HepG2 (cell line): ENCODE data around the gene VASN. TPM values are rescaled to one million over a fixed set of nuclear protein-coding genes. Genes with fewer than 3 reads are reported as not detected.

Experiments
- CSRNP2 ChIP-seq: sonication (generic); formaldehyde crosslinking; conservative IDR thresholded peaks from 2 replicates; pipeline ENCODE4 v1.8.0; 2022; ENCODE audit warnings: low read depth, missing genetic modification reagents
- HDAC1 ChIP-seq: sonication (generic); formaldehyde crosslinking; IDR thresholded peaks from 2 replicates; pipeline ENCODE4 v1.5.1; 2020; ENCODE audit warnings: mild to moderate bottlenecking, missing genetic modification reagents
- HES4 ChIP-seq: sonication (generic); formaldehyde crosslinking; IDR thresholded peaks from 2 replicates; pipeline ENCODE4 v1.9.0; 2021; ENCODE audit warnings: mild to moderate bottlenecking, missing genetic modification reagents, borderline replicate concordance
- KLF13 ChIP-seq: sonication (generic); formaldehyde crosslinking; IDR thresholded peaks from 2 replicates; pipeline ENCODE4 v1.4.0; 2020; ENCODE audit warnings: mild to moderate bottlenecking, missing genetic modification reagents
- MBD4 ChIP-seq: IDR thresholded peaks from 2 replicates; pipeline ENCODE4 v1.6.1; 2012; ENCODE audit warnings: low read length, inconsistent platforms, borderline replicate concordance
- MIXL1 ChIP-seq: IDR thresholded peaks from 2 replicates; pipeline ENCODE4 v1.6.1; 2016
- MNT ChIP-seq: fragments of 450-650 bp; IDR thresholded peaks from 2 replicates; pipeline ENCODE4 v1.6.1; 2016
- NR2F1 ChIP-seq, 2 experiments: fragments of 450-650 bp in 1 of 2; formaldehyde crosslinking in 1 of 2; IDR thresholded peaks; 2 replicates each; pipeline versions ENCODE4 v1.5.0 to v1.6.1; 2016 to 2020; ENCODE audit warnings: mild to moderate bottlenecking in 1 of 2, missing compliant biosample characterization in 1 of 2, missing genetic modification reagents in 1 of 2, moderate library complexity in 1 of 2
- PATZ1 ChIP-seq: sonication (generic); formaldehyde crosslinking; IDR thresholded peaks from 2 replicates; pipeline ENCODE4 v1.4.0; 2020; ENCODE audit warnings: missing genetic modification reagents
- PLRG1 ChIP-seq: fragments of 450-650 bp; conservative IDR thresholded peaks from 2 replicates; pipeline ENCODE4 v1.6.1; 2016
- POLR2AphosphoS5 ChIP-seq: IDR thresholded peaks from 2 replicates; pipeline ENCODE4 v1.6.1; 2012; ENCODE audit warnings: low read depth, low read length
- TFDP2 ChIP-seq: sonication (generic); formaldehyde crosslinking; IDR thresholded peaks from 2 replicates; pipeline ENCODE4 v1.4.0; 2020; ENCODE audit warnings: missing genetic modification reagents
- YEATS4 ChIP-seq: sonication (generic); formaldehyde crosslinking; IDR thresholded peaks from 2 replicates; pipeline ENCODE4 v1.4.0; 2020; ENCODE audit warnings: missing genetic modification reagents, borderline replicate concordance
- ZC3H4 ChIP-seq: sonication (generic); formaldehyde crosslinking; IDR thresholded peaks from 2 replicates; pipeline ENCODE4 v1.4.0; 2020; ENCODE audit warnings: missing genetic modification reagents, borderline replicate concordance
- ZNF180 ChIP-seq: sonication (generic); formaldehyde crosslinking; IDR thresholded peaks from 2 replicates; pipeline ENCODE4 v1.4.0; 2020; ENCODE audit warnings: low read depth, missing genetic modification reagents, borderline replicate concordance
- ZNF337 ChIP-seq: sonication (generic); formaldehyde crosslinking; IDR thresholded peaks from 2 replicates; pipeline ENCODE4 v1.5.1; 2020; ENCODE audit warnings: missing genetic modification reagents, low read depth, mild to moderate bottlenecking, borderline replicate concordance
- ZNF546 ChIP-seq: sonication (generic); formaldehyde crosslinking; conservative IDR thresholded peaks from 2 replicates; pipeline ENCODE4 v1.8.1; 2023; ENCODE audit warnings: mild to moderate bottlenecking, missing genetic modification reagents
- ZNF552 ChIP-seq: sonication (generic); formaldehyde crosslinking; IDR thresholded peaks from 2 replicates; pipeline ENCODE4 v1.9.0; 2022; ENCODE audit warnings: missing genetic modification reagents, mild to moderate bottlenecking, borderline replicate concordance
- ZNF564 ChIP-seq: sonication (generic); formaldehyde crosslinking; IDR thresholded peaks from 2 replicates; pipeline ENCODE4 v1.8.1; 2023; ENCODE audit warnings: mild to moderate bottlenecking, missing genetic modification reagents
- ZNF766 ChIP-seq: sonication (generic); formaldehyde crosslinking; IDR thresholded peaks from 2 replicates; pipeline ENCODE4 v1.5.0; 2020; ENCODE audit warnings: missing genetic modification reagents, borderline replicate concordance
- polyA plus RNA-seq, 8 experiments: library from polyadenylated mRNA; depleted of rRNA in 3 of 8; stranded (reverse) in 7 of 8; unstranded in 1 of 8; fragments of >200 nt; fragmentation: Illumina TruSeq in 4 of 8; extraction: Trizol in 4 of 8; gene quantifications; 2 replicates each; pipeline versions ENCODE4 v1.2.1 to v1.2.3, GENCODE V29; 2011 to 2016; ENCODE audit warnings: low read depth in 4 of 8, missing spikeins in 1 of 8, mixed read lengths in 1 of 8; ENCODE audit not compliant: insufficient read depth in 1 of 8
- total RNA-seq, 5 experiments: library from RNA; depleted of rRNA; stranded (reverse); fragments of >200 nt; fragmentation: Illumina TruSeq; extraction: Trizol; gene quantifications; 2 replicates each; pipeline ENCODE4 v1.2.3, GENCODE V29; 2016; ENCODE audit warnings: low read depth in 1 of 5
- TF ChIP-seq, protein P1 (sequence below): sonication (generic); formaldehyde crosslinking; conservative IDR thresholded peaks from 2 replicates; pipeline ENCODE4 v1.4.0; 2020; ENCODE audit warnings: missing genetic modification reagents

VASN gene
- total and polyA plus RNA-seq, 2 of the 13 experiments (the other 11 are each of a cell fraction or from before 2014, with no cell fraction given), result 8.4 to 18.2 TPM

GRCh38 chr16:4350787-4351659 lies 20.6 kb upstream of the VASN start, which contains the start of gene PAM16 (continued):
- TF ChIP-seq, protein P1, sequence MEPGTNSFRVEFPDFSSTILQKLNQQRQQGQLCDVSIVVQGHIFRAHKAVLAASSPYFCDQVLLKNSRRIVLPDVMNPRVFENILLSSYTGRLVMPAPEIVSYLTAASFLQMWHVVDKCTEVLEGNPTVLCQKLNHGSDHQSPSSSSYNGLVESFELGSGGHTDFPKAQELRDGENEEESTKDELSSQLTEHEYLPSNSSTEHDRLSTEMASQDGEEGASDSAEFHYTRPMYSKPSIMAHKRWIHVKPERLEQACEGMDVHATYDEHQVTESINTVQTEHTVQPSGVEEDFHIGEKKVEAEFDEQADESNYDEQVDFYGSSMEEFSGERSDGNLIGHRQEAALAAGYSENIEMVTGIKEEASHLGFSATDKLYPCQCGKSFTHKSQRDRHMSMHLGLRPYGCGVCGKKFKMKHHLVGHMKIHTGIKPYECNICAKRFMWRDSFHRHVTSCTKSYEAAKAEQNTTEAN (CRISPR knock-in tag), result 0 out of 2 replicates have a peak, but pooled peaks have one; percentile 41
- TF ChIP-seq PLRG1, result no peak
- TF ChIP-seq ZNF766 (CRISPR knock-in tag), result 0 out of 2 replicates have a peak, but pooled peaks have one; percentile 15
- peak; percentile 40; the same call in 1 of the 2 replicates for TF ChIP-seq TFDP2 (CRISPR knock-in tag)
- TF ChIP-seq PATZ1 (CRISPR knock-in tag), result 0 out of 2 replicates have a peak, but pooled peaks have one; percentile 27
- no peak for TF ChIP-seq ZC3H4 (CRISPR knock-in tag)
- no peak for TF ChIP-seq ZNF180 (CRISPR knock-in tag)
- no peak for TF ChIP-seq KLF13 (CRISPR knock-in tag)
- TF ChIP-seq MNT, result peak; percentile 46; the same call in 1 of the 2 replicates
- TF ChIP-seq YEATS4, result peak; percentile 73; the same call in 1 of the 2 replicates
- TF ChIP-seq HES4 (CRISPR knock-in tag), result peak; percentile 82; the same call in 1 of the 2 replicates
- TF ChIP-seq ZNF552, result no peak
- peak; percentile 50 for TF ChIP-seq HDAC1 (CRISPR knock-in tag)
- no peak for TF ChIP-seq CSRNP2 (CRISPR knock-in tag)
- peak; percentile 88 to 89; a peak in 3 of 4 replicates for TF ChIP-seq NR2F1 (CRISPR knock-in tag; IDR thresholded peaks at IDR 0.05)
- TF ChIP-seq MIXL1 (CRISPR knock-in tag), result peak; percentile 27; the same call in 1 of the 2 replicates
- peak; percentile 88 for TF ChIP-seq POLR2AphosphoS5
- no peak for TF ChIP-seq MBD4
- no peak for TF ChIP-seq ZNF564 (CRISPR knock-in tag)
- TF ChIP-seq ZNF337 (CRISPR knock-in tag), result peak; percentile 51; the same call in 1 of the 2 replicates
- TF ChIP-seq ZNF546, result peak; percentile 61; the same call in 1 of the 2 replicates
